LNCAP (cell line): ENCODE data around the gene SH3RF1.

Experiments used
- CTCF ChIP-seq: fragments of 450-650 bp; IDR thresholded peaks from 2 replicates; pipeline ENCODE4 v1.5.1; 2017; ENCODE audit warnings: mild to moderate bottlenecking

SH3RF1 gene

GRCh38 chr4:169096221-169096620 is 174.5 kb downstream of the SH3RF1 start:
- TF ChIP-seq CTCF, result no peak

- no peak for TF ChIP-seq CTCF
These were observed 176.0 kb downstream of the SH3RF1 start for GRCh38 chr4:169094656-169095231.

- no peak for TF ChIP-seq CTCF
These were observed 177.8 kb downstream of the SH3RF1 start for GRCh38 chr4:169092889-169093522.

- no peak for TF ChIP-seq CTCF
These were observed 180.1 kb downstream of the SH3RF1 start for GRCh38 chr4:169090484-169091215.

GRCh38 chr4:169089004-169089403 is 181.8 kb downstream of the SH3RF1 start:
- TF ChIP-seq CTCF, result no peak

- no peak for TF ChIP-seq CTCF
These were observed 185.8 kb downstream of the SH3RF1 start for GRCh38 chr4:169084954-169085353.

GRCh38 chr4:169080981-169081380 is 189.8 kb downstream of the SH3RF1 start:
- no peak for TF ChIP-seq CTCF
